GM12892 (cell line): ENCODE measurements around the gene ARHGAP24.

Experiments
- POLR2A ChIP-seq: IDR thresholded peaks from 2 replicates; pipeline ENCODE4 v1.6.1; 2011; ENCODE audit warnings: low read depth, low read length, control low read depth
- TAF1 ChIP-seq: IDR thresholded peaks from 2 replicates; pipeline ENCODE4 v1.6.1; 2011; ENCODE audit warnings: low read depth, mild to moderate bottlenecking, control low read depth, low read length, borderline replicate concordance

GRCh38 chr4:85430697-85431096, 44.3 kb upstream of the ARHGAP24 start:
- TF ChIP-seq POLR2A (no peak), TAF1 (no peak)
